HG02678 (cell line): ENCODE data around the gene ENTHD1.
"Not testable (repeated sequence)": the region's sequence is repeated elsewhere in the genome, so short reads cannot be mapped to it uniquely, and the experiment has no call there.

Experiments
- ATAC-seq: cut with Tn5 transposase; IDR thresholded peaks from one replicate; pipeline ENCODE4 v1.9.1; 2021; ENCODE audit warnings: mild to moderate bottlenecking, moderate library complexity; ENCODE audit not compliant: unreplicated experiment

The ENTHD1 gene

DNA sequence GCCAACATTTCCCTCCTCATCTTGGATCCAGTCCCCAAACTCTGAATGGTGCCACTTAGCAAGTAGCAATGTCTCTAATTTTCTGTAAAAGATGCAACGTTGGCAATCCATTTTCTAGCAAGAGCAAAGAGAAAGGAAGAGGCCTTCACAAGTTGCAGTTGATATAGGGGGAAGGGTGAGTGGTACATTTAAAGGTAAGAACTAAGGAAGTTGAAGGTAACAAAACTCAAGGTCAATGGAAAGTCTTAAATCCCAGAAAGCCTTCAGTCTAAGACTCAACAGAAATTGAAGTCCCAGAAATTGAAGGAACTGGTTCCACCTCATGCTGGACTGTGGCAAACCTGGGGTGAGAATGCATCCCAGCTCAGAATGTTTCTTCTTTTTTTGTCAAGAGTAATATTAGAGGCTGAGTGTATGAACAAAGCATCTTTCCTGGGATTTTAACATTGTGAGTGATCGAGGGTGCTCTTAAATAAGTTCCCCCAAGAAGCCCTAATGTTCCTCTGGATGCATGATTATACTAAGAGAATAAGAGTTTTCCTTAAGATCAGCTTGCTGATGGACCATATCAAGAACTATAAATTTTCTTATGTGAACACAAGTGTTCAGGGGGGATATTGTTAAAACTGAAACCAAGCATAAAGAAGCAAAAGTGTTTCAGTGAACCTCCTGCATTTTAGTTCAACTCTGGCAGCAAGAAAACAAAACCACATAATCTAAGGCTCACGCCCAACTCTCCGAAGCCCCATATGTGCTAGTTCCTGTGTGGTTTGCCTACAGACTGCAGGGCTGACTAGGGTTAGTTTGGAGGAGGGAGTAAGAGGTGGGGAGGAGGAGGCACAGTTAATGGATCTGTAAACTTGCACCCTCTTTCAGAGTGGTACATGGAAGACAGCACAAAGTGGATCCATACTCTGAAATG is 7.0 kb upstream of the ENTHD1 start, which contains the start of gene GRAP2:
GRAP2 (plus strand) TSS at position 779 of the 922 bp plus-strand sequence. CDS start 46,023 bp downstream, outside the sequence.
- peak; percentile 75 for ATAC-seq

DNA sequence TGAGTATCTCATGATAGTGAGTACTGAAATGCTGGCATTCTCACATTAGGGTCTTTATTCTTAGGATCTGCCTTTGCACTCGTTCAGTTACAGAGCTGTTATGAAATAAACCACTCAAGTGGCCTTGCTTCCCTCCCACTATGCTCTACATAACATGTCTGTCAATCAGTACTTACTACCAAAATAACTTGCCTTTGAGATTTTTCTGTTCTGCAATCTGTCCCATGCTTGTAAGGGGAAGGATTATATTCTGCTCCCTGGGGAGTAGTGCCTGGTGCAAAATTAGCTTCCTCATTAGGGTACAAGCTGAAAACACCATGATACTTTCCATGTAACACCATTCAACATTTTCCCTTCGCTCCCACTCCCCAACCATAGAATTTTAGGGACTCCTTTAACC is 5.4 kb upstream of the ENTHD1 start:
- ATAC-seq = peak; percentile 74

DNA sequence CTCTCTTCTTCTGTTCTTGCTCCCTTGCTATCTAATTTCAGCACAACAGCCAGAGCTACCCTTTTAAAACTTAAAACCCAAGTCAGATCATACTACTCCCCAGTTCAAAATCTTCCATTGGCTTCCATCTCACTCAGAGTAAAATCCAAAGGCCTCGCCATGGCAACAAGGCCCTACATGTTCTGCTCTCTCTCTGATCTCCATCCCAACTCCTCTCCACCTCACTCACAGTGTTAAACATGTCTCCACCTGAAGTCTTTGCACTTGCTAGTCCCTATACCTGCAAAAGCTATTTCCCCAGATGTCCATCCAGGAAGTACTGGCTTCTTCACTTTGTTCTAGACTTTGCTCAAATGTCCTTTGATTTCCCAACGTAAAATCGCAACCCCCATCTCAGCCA is 4.3 kb upstream of the ENTHD1 start:
- no peak for ATAC-seq

DNA sequence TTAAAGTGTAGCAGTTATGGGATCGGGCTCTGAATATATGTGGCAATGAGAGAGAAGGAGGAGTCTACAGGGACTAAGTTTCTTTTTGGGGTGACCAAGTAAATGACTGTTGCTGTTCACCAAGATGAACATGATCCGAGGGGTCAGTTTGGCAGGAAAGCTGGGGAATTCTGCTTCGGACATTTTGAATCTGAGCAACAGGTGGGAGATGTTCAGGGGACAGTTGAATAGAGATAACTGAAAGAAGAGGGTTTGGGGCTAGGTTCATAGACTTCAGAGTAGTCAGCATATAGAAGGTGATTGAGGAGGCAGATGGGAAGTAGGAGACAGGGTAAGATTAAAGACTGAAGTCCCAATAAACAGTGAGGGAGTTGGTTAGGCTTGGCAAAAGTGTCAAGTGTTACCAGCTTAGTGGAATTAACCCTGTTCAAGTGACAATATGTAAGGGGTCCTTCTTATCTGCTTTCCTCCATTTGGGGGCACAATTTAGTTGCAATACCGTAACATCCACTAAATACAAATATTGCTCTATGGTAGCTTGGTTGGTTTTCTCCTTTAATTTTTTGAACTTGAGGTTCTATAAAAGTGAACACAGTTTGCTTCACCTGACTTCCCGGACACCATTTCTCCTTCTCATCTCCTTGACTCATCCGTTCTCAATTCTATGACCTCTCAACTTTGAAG is 2.9 kb upstream of the ENTHD1 start:
- ATAC-seq = no peak

DNA sequence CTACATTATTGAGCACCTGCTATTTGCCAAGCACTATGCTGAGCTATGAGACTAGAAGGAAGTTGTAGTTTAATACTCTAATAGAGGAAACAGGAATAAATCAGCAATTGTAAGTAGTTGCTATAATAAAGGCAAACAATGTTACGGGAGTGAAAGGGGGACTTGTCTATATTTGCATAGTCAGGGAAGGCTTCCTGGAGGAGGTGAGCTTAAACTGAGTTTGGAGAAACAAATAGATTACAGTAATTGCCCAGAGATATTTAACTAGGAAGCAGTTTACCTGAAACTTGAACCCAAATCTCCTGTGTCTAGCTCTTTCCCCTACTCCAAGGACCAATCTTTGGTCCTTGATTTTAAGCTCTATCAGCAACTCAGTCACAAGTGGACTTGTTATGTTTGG is 2.1 kb upstream of the ENTHD1 start:
- no peak for ATAC-seq

DNA sequence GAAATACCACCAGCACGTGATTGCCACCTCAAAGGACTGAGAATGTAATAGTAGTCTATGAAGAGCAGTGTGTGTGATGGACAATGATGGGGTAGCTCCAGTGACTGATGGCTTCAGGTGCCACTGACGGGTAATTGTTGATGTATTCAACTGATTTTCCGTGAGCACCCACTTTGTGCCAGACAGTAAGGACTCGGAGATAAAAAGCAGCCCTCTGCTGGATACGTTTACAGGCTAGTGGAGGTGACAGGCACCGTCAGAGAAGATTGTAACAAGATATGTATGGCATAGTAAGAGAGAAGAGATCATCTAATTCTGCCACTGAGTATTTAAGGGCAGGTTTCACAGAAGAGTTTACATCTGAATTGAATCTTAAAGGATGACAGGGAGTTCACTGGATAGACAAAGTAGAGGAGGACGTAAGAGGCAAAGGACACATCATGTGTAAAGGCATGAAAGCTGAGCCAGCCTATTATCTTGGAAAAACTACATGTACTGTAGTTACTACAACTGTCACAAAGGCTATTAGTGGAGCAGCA is 1.1 kb upstream of the ENTHD1 start:
- no peak for ATAC-seq

DNA sequence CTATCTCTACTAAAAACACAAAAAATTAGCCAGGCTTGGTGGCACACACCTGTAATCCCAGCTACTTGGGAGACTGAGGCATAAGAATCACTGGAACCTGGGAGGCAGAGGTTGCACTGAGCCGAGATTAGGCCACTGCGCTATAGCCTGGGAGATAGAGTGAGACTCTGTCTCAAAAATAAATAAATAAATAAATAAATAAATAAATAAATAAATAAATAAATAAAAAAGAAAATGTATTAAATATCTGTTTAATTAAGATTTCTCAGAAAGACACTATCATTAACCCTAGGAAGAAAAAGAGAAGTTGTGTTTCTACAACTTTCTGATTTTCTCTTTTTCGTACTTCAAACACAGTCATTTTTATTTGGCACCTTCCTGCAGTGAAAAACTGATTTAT is 3.6 kb downstream of the ENTHD1 start:
- ATAC-seq = not testable (repeated sequence)

DNA sequence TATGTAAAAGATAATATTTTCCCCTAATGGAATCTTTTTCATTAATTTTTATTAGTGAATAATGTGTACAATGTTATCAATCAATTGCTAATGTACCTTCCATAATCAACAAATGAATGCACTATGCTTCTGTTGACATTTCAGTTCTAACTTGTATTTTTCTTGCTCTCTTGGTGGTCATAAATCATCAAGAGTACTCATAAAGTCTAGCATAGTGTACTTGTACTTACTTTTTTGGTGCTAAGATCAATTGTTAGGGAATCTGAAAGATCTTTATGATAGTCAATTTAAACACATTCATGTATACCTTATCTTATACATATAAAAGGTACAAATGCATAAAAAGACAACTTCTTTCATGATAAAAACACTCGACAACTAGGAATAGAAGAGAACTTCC is 10.5 kb downstream of the ENTHD1 start:
- ATAC-seq = no peak

DNA sequence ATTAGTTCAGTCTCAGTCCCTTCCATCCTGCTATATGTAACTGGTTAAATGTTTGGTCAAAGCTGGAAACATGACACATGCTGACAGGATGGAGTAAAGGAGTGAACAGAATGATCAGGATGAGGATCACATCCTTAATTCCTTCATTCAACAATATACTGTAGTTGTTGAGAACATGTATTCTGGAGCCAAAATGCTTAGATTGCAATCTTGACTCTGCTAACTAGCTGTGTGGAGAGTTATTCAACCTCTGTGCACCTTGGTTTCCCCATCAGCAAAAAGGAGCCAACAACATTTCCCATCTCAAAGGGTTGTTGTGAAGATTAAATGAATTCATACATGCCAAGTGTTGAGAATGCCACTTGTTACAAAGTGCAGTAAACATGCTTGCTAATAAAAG is 12.8 kb downstream of the ENTHD1 start:
- ATAC-seq = no peak

DNA sequence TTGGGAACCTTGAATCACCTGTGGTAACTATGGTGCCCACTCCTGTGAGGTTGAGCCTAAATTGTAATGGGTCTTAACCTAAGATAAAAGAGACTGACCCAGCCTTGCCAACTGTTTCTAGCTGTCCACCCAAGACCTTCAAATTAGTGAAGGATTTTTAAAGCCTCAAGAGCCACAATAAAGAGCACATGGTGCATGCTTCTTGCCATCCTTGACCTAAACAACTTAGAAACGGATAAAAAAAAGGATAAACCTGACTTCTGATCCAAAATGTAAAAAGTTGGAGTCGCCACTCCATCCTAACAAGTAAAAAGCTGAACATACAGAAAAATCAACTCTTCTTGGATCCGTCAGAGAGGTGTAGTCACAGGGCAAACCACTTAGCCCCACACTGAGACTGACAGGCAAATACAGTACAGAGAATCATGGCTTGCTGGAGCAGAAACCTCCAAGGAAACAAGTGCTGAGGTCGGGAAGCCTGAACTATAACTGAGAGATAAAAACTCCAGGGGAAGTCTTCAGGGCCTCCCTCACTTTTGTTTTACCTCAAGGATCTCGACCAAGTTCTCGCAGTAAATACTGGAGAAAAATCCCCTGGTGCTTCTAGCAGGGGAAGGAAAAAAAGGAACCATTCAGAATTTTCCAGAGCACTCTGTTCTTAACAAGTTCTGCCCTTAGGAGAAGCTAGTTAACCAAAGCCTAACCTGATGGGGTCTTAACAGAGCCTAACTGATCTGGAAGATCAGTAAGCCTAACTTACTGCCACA is 16.3 kb downstream of the ENTHD1 start:
- no peak for ATAC-seq

DNA sequence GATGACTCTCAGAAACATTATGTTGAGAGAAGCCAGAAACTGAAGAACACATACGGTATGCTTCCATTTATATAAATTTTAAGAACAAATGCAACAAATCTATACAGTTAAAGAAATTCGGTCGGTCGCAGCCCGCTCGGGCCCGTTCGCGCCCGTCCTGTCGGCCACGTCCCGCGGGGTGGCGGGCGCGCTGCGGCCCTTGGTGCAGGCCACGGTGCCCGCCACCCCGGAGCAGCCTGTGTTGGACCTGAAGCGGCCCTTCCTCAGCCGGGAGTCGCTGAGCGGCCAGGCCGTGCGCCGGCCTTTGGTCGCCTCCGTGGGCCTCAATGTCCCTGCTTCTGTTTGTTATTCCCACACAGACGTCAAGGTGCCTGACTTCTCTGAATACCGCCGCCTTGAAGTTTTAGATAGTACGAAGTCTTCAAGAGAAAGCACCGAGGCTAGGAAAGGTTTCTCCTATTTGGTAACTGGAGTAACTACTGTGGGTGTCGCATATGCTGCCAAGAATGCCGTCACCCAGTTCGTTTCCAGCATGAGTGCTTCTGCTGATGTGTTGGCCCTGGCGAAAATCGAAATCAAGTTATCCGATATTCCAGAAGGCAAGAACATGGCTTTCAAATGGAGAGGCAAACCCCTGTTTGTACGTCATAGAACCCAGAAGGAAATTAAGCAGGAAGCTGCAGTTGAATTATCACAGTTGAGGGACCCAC is 18.2 kb downstream of the ENTHD1 start:
- not testable (repeated sequence) for ATAC-seq

DNA sequence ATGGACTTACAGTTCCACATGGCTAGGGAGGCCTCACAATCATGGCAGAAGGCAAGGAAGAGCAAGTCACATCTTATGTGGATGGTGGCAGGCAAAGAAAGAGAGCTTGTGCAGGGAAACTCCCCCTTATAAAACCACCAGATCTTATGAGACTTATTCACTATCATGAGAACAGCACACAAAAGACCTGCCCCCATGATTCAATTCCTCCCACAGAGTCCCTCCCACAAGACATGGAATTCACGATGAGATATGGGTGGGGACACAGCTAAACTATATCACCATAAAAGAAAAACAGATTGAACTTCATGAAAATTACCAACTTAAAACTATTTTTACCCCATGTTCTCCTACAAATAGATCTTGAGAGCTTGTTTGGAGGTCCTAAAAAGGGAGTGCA is 19.6 kb downstream of the ENTHD1 start:
- ATAC-seq = no peak

DNA sequence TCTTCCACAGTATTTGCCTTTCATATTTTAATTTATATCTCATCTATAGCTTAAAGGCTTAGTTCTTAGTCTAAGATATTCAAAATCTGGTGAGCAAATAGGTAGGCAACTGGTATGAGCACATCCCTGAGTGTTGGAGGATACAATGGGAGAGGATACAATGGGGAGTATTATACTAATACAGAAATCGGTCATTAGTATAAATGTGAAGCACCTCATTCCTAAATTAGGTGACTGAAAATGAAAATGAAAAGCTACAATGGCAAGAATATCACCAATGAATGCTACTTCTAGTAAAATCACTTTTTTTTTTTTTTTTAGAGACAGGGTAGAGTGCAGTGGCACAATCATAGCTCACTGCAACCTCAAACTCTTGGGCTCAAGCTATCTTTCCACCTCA is 21.0 kb downstream of the ENTHD1 start:
- no peak for ATAC-seq

DNA sequence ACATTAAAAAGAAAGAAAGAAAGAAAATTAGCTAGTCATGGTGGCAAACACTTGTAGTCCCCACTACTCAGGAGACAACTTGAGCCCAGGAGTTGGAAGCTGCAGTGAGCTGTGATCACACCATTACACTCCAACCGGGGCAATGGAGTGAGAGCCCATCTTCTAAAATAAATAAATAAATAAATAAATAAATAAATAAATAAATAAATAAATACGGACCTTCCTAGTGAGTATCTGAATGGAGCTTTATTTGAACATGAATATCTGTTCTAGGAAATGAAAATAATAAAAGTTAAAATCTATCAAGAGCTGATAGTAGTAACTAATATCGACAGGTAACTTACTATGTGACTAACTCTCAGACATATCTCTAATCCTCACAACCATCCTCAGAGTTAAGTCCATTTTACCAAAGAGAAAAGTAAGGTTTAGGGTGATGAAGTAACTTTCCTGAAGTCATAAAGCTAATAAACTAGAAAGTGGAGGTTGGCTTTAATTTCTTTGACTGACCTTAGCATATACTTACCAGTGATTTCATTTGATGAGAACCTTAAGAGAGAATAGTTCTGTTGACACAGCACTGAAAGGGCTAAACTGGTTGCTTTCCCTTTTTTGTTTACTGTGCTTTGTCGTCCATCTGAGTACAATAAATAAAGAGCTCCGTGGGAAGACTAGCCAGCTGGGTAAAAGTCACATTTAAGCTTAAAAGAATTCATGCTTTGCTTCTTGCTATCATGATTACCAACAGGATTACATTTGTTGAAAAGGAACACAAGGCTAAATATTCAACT is 22.4 kb downstream of the ENTHD1 start:
- no peak for ATAC-seq

DNA sequence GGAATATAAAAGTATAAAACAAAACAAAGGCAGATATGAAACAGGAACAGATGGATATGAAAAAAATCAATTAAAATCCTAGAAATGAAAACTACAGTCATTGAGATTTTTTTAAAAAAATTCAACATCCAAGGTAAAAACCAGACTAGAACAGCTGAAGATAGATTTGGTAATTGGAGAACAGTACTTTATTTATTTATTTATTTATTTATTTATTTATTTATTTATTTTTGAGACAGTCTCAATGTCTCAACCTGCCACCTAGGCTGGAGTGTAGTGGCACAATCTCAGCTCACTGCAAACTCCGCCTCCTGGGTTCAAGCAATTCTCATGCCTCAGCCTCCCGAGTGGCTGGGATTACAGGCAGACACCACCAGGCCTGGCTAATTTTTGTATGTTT is 23.8 kb downstream of the ENTHD1 start:
- ATAC-seq = not testable (repeated sequence)

DNA sequence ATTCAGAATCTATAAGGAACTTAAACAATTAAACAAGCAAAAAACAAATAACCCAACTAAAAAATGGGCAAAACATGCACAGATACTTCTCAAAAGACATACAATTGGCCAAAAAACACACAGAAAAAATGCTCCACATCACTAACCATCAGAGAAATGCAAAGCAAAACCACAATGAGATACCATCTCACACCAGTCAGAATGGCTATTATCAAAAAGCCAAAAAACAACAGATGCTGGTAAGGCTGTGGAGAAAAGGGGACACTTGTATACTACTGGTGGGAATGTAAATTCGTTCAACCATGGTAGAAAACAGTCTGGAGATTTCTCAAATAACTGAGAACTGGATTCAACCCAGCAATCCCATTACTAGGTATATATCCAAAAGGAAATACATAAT is 24.8 kb downstream of the ENTHD1 start:
- ATAC-seq = no peak

DNA sequence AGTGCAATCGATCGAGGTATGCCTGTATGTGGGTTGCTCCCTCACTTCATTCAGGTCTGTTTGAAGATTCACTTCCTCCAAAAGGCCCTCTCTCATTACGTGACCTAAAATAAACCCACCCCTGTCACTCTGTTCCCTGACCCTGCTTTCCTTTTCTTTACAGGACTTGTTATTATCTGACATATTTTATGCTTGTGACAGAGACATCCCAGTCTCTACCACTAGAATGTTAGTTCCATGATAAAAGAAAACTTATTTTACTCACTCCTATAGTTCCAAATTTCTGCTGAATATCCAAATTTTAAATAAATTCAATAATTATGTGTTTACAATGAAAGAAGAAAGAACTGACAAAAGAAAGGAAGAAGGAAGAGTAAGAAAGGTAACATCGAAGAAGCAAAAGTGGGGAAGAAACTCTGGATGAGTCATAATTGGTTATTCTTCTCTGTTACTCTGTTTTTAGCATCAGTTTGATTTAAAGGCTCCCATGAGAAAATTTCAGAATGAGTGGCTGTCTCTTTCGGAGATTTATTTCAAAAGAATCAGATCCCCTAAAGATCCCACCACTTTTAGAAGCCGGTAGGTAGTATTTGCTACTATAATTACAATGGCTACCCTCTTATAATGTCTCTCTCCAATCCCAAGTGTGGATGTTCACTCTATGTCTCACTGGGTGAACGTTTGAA is 33.5 kb downstream of the ENTHD1 start:
- no peak for ATAC-seq

DNA sequence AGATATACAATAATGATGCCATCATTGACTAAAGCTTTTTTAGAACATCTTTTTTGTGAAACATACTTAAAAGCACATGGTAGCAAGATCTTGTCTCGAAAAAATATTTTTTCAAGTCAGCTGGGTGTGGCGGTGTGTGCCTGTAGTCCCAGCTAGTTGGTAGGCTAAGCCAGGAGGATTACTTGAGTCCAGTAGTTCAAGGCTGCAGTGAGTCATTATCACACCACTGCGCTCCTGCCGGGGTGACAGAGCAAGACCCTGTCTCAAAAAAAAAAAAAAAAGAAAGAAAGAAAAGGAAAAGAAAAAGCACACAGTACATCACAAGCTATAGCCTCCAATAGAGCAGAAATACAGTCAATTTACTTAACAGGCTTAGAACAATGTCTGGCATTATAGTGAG is 37.0 kb downstream of the ENTHD1 start:
- no peak for ATAC-seq

DNA sequence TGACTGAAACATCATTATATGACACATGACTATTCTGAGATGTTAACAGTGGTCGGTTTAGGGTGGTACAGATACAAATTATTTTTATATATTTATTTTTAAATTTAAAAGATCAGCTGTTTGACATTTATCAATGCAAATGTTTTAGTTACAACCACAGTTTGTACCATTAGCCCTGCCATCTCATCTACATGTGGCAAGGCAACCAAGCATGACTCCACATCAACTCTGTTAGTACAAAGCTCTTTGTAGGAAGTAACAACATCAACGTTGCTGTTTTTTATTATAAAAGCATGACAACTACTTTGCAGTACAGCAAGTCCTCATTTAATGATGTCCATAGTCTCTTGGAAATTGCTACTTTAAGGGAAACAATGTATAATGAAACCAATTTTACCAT is 40.8 kb downstream of the ENTHD1 start:
- ATAC-seq = no peak
